ENCODE results near the gene LDHA. TPM values are rescaled to one million over a fixed set of nuclear protein-coding genes. Genes with fewer than 3 reads are reported as not detected.

Gene LDHA
- total and polyA plus RNA-seq, 2 of the 8 experiments (the other 6 are each of a cell fraction or from before 2014, with no cell fraction given): 443 to 486 TPM

DNA sequence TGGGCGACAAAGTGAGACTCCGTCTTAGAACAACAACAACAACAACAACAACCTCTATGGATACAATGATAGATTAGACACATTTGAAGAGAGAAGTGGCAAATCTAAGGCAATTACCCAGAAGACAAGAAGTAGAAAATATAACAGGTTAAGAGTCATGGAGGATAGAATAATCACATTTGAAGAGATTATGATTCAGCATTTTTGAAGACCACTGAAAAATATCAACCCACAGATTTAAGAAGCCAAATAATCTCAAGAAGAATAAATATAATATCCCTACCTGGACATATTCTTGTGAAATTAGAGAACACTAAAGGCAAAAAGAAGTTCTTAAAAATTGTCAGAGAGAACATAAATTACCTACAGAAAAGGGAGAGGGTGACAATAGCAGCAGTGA, 25.7 kb downstream of the LDHA start:
- no peak overlapping the region for H3K18ac ChIP-seq (ENCODE audit: extremely low read depth, low read length)
- H2AK5ac ChIP-seq (ENCODE audit: low read depth, low read length): no peak overlapping the region
- FAIRE-seq (no peak), DNase-seq (ENCODE audit: low read depth in 1 of 2, low spot score in 2 of 2) (no peak)
- no peak overlapping the region for H2BK120ac ChIP-seq (replicated peaks; ENCODE audit: low read depth, low read length)
- no peak overlapping the region for H4K8ac ChIP-seq (ENCODE audit: extremely low read depth, insufficient read depth, low read length)
- no peak overlapping the region for H2BK20ac ChIP-seq (ENCODE audit: low read length)
- H3K27me3 ChIP-seq (replicated peaks in 1 of 4; ENCODE audit: control insufficient read depth in 3 of 4, extremely low read depth in 1 of 4, insufficient read depth in 3 of 4, low read length in 3 of 4): no peaks in the 10 kb centered on the region
- no peak overlapping the region for H3K4me3 ChIP-seq (ENCODE audit: extremely low read depth in 1 of 4, insufficient read depth in 2 of 4, low read depth in 3 of 4, low read length in 4 of 4)
- H3K14ac ChIP-seq (ENCODE audit: insufficient read length): no peak overlapping the region
- no peaks in the 10 kb centered on the region for H3K79me2 ChIP-seq (ENCODE audit: control insufficient read depth in 1 of 2, insufficient read depth in 2 of 2, low read length in 2 of 2)
- no peak overlapping the region for H3K56ac ChIP-seq (replicated peaks; ENCODE audit: insufficient read length, low read depth, low read length)
- H3K4me2 ChIP-seq (ENCODE audit: insufficient read depth in 1 of 2, low read depth in 2 of 2, low read length in 2 of 2): no peak overlapping the region
- CTCF ChIA-PET (ENCODE audit: partially characterized antibody): no interaction called here
- no peak overlapping the region for H3K27ac ChIP-seq (ENCODE audit: low read depth, low read length)
- no peaks in the 10 kb centered on the region for H3K36me3 ChIP-seq (ENCODE audit: control insufficient read depth in 2 of 4, insufficient read depth in 4 of 4, low read length in 3 of 4)
- POLR2A ChIA-PET (ENCODE audit: partially characterized antibody): no interaction called here
- no peaks in the 10 kb centered on the region for H4K20me1 ChIP-seq (replicated peaks in 1 of 2; ENCODE audit: control insufficient read depth in 1 of 2, insufficient read depth in 2 of 2, low read length in 2 of 2)
- no peak overlapping the region for H3K4ac ChIP-seq (replicated peaks; ENCODE audit: insufficient read length, low read depth, low read length)
- H3K9me3 ChIP-seq (ENCODE audit: insufficient read depth in 2 of 2, low read depth in 1 of 2, low read length in 1 of 2): no peaks in the 10 kb centered on the region
- no peaks in the 10 kb centered on the region for H3K79me1 ChIP-seq (ENCODE audit: low read depth, low read length)
- H3K23ac ChIP-seq (ENCODE audit: insufficient read length): no peak overlapping the region
- H2AFZ ChIP-seq (ENCODE audit: low read length): no peak overlapping the region
- no peak overlapping the region for H3K9ac ChIP-seq (replicated peaks in 1 of 4; ENCODE audit: extremely low read depth in 1 of 4, low read depth in 3 of 4, low read length in 3 of 4)
- no peak overlapping the region for H2BK5ac ChIP-seq (ENCODE audit: low read depth, low read length)
- 97% methylated on average over 2 of the region's 2 CpGs; no CpG with 5 or more reads in 1 of the 2 experiments for whole genome bisulfite sequencing, 2 experiments (ENCODE audit: extremely low coverage in 1 of 2, insufficient coverage in 1 of 2, insufficient read length in 1 of 2, insufficient replicate concordance in 2 of 2, low coverage in 1 of 2, low lambda C conversion rate in 2 of 2, missing lambda C conversion rate in 1 of 2)
- H3K23me2 ChIP-seq (ENCODE audit: low read depth, low read length): peaks cover 3% of the 10 kb centered on the region; the same call in 1 of the 2 replicates
- no peak overlapping the region for H2BK12ac ChIP-seq (ENCODE audit: low read depth, low read length)
- no peaks in the 10 kb centered on the region for H3K4me1 ChIP-seq (replicated peaks in 1 of 4; ENCODE audit: control insufficient read depth in 3 of 4, insufficient read depth in 4 of 4, low read length in 3 of 4)
- H4K91ac ChIP-seq (replicated peaks; ENCODE audit: insufficient read length, low read length): no peak overlapping the region
- H4K5ac ChIP-seq (ENCODE audit: insufficient read length, low read depth, low read length): no peak overlapping the region
- H2BK15ac ChIP-seq (ENCODE audit: low read length): no peak overlapping the region
- no peak for TF ChIP-seq CHD1 (IDR thresholded peaks at IDR 0.05; ENCODE audit: low read depth, low read length)
- no peak for TF ChIP-seq RXRA (IDR thresholded peaks at IDR 0.05; ENCODE audit: insufficient read depth, low read depth, low read length)
- no peak for TF ChIP-seq TBP (IDR thresholded peaks at IDR 0.05; ENCODE audit: low read depth, low read length)
- no peak for TF ChIP-seq TCF12 (IDR thresholded peaks at IDR 0.05; ENCODE audit: low read depth, low read length)
- TF ChIP-seq BRCA1 (IDR thresholded peaks at IDR 0.05; ENCODE audit: low read depth, low read length): no peak
- no peak for TF ChIP-seq CEBPB (IDR thresholded peaks at IDR 0.05; ENCODE audit: low read depth, low read length)
- TF ChIP-seq KDM1A (IDR thresholded peaks at IDR 0.05; ENCODE audit: borderline replicate concordance, low read length): no peak
- no peak for TF ChIP-seq RFX5 (IDR thresholded peaks at IDR 0.05; ENCODE audit: borderline replicate concordance, low read depth, low read length)
- no peak for TF ChIP-seq KDM5A (IDR thresholded peaks at IDR 0.05; ENCODE audit: low read length)
- no peak for TF ChIP-seq POLR2A (IDR thresholded peaks at IDR 0.05; ENCODE audit: control extremely low read depth in 1 of 2, low read depth in 2 of 2, low read length in 2 of 2)
- no peak for TF ChIP-seq SP2 (IDR thresholded peaks at IDR 0.05; ENCODE audit: low read length)
- no peak for TF ChIP-seq FOSL1 (IDR thresholded peaks at IDR 0.05; ENCODE audit: insufficient read depth, low read depth, low read length)
- TF ChIP-seq, protein P1, sequence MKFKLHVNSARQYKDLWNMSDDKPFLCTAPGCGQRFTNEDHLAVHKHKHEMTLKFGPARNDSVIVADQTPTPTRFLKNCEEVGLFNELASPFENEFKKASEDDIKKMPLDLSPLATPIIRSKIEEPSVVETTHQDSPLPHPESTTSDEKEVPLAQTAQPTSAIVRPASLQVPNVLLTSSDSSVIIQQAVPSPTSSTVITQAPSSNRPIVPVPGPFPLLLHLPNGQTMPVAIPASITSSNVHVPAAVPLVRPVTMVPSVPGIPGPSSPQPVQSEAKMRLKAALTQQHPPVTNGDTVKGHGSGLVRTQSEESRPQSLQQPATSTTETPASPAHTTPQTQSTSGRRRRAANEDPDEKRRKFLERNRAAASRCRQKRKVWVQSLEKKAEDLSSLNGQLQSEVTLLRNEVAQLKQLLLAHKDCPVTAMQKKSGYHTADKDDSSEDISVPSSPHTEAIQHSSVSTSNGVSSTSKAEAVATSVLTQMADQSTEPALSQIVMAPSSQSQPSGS (IDR thresholded peaks at IDR 0.05; ENCODE audit: low read length): no peak
- no peak for TF ChIP-seq SUZ12 (IDR thresholded peaks at IDR 0.05; ENCODE audit: low read length)
- no peak for TF ChIP-seq ASH2L (IDR thresholded peaks at IDR 0.05; ENCODE audit: low read length)
- no peak for TF ChIP-seq SP1 (IDR thresholded peaks at IDR 0.05; ENCODE audit: low read depth, low read length)
